NCI-H2081 (cell line): ENCODE measurements around the gene XAF1.
"Not testable (repeated sequence)": the region's sequence is repeated elsewhere in the genome, so short reads cannot be mapped to it uniquely, and the experiment has no call there.

ENCODE experiments used
- DNase-seq, 2 experiments: peaks; one replicate each; lab custom pipeline; 2025; lab: John Stamatoyannopoulos, UW

The XAF1 gene, protein sequence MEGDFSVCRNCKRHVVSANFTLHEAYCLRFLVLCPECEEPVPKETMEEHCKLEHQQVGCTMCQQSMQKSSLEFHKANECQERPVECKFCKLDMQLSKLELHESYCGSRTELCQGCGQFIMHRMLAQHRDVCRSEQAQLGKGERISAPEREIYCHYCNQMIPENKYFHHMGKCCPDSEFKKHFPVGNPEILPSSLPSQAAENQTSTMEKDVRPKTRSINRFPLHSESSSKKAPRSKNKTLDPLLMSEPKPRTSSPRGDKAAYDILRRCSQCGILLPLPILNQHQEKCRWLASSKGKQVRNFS

DNA sequence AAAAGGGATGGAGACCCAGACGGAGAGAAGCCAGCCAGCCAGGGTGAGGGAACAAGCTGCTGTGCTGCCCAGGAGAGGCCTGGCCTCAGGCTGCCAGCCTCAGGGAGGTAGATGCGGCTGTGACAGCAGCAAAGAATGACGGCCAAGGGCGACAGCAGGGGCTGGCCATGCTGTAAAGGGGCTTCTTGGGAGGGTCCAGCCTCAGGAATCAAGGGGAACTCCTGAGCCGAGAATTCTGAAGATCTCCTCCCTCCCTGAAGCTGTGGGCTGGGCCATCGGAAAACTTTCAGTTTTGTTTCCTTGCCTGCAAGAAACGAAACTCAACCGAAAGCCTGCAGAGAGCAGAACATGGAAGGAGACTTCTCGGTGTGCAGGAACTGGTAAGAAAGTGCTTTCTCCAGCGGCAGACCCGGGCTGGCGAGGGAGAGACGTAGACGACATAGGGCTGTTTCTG lies at the start of gene XAF1:
XAF1 (plus strand) TSS at position 316 of the 454 bp plus-strand sequence; CDS start at position 349, 33 bp downstream.
- no peak for DNase-seq

DNA sequence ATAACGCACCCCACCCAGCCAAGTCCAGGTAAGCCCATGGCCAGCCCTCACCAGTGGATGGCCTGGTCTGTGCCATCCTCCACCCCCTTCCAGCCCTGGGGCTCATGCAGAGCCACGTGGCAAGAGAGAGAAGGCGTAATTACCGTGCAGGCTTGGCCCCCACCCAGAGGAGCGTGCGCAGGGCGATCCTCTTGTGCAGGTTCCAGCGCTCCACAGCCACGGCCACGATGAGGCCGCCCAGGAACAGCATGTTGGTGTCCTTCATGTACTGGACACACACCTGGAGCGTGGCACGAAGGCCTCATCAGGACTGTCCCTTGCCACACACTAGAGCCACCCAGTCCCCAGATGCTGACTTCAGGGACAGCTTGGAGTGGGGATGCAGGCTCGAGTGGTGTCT lies 49.3 kb upstream of the XAF1 start:
- no peak for DNase-seq

DNA sequence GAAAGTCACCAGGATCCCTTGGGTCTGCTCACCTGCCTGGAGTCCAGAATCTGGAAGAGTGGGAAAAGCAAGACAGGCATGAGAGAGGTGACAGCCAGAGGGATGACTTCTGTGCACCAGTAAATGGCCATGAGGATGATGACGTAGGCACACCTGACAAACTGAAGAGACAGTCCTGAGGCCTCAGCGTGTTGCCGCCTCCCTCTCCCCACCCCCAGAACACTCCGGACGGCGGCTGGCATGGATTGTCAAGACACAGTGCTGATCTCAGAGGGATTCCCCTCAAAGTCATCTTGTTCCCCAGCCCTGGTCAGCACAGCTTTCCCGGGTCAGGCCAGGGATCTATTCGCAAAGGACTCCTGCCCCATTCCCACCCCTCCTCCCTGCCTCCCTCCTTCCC lies 48.9 kb upstream of the XAF1 start:
- DNase-seq: no peak

DNA sequence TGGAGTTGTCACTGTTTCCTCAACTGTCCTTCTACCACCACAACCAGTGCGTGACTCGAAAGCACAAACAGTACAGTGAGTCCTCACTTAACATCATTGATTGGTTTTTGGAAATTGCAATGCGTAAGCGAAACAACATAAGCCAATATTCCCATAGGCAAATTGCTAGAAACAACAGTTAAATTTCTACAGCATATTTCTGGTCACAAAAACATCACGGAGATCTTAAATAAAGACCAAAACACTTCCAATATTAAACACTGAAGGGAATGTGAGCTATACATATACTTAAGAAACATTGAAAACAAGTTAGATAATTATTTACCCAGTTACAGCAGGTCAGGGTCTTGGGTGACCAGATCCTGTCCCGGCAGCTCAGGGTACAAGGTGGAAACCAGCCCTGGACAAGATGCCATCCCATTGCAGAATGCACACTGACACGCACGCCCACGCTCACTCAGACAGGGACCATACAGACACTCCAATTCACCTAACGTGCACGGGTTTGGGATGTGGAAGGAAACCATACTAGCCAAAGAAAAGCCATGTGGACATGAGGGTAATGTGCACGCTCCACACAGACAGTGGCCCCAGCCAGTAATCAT lies 47.4 kb upstream of the XAF1 start:
- DNase-seq: no peak

DNA sequence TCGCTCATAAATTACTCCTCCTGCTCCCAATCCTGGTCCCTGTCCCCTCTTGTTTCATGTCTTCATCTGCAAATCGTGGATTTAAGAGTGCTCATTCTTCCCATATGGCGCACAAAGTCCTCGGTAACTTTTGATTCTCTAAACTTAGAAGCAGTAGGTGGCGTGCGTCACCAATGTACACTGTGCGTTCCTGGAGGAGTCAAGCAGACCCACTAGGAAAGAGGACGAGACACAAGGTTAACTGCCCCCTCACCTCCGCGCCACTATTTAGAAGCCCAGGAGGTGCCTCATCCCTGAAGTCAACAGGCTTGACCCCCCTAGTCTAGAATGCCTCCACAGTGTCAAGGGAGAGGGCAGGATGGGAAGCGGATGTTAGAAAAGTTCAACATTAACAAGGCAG lies 45.5 kb upstream of the XAF1 start:
- DNase-seq: no peak

DNA sequence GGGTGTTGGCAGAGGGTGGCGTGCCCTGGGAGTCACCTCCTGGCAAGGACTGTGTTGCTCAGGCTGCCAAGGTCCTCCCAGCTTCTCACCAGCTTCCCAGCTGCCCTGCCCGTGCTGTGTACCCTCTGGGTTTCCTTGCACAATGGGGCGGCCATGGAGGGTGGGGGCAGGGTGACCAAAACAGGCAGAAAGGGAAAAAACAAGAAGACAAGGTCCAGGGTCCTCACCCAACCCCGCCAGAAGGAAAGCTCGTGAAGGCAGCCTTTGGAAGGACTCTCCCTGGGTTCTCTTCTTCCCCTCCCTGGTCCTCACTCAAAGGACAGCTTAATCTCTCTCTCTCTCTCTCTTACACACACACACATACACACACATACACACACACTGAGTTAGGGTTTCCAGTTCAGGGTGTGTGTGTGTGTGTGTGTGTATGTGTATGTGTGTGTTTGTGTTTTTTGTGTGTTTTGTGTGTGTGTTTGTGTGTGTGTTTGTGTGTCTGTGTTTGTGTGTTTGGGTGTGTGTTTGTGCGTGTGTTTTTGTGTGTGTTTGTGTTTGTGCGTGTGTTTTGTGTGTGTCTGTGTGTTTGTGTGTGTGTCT lies 44.7 kb upstream of the XAF1 start:
- no peak for DNase-seq

DNA sequence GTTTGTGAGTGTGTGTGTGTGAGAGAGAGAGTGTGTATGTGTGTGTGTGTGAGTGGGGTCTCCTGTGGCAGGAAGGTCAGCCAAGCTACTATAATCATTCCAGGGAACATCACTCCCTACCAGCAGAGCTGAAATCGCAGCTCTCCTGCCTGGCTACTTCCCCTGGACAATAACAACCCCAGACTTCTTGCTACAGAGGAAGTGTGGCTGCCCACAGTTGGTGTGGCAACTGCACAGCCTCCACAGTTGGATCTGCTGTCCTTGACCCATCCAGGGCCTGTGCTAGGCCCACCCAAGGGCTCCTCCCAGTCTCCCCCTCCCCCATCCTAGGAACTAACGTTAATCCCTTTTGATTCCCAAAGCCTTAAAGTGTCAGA lies 44.2 kb upstream of the XAF1 start:
- DNase-seq: no peak

DNA sequence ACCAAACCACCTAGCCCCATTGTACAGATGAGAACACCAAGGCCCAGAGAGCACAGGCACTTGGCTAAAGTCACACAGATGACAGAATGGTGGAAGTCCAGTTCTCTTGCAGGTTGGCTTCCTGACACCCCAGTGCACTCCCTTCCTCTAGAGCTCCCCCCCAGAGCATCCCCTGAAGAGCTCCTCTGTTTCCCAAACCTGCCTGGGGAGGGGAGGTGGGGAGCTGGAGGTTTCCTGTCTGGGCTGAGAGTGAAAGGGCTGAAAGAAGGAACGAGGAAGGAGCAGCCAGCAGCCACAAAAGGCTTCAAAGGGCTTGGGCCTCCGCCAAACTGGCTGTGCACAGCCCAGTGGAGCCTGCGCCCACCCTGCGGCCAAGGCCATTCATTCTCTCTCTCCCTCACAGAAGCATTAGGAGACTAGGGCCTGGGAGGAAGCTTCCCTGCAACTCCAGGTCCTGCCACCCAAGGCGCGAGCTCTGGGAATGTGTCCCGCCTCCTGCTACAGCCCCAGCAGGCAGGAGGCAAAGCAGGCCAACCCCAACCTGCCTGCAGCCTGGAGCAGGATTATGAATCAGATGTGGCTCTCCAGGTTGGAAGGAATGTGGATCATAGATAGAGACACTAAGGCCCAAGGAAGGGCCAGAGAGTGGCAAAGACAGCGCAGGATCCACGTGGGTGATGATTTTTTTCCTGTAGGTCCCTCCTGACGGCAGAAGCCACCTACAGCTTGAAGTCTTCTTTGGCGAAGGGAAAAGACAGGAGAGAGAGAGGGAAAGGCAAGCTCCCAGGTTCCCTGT lies 43.6 kb upstream of the XAF1 start:
- no peak for DNase-seq

DNA sequence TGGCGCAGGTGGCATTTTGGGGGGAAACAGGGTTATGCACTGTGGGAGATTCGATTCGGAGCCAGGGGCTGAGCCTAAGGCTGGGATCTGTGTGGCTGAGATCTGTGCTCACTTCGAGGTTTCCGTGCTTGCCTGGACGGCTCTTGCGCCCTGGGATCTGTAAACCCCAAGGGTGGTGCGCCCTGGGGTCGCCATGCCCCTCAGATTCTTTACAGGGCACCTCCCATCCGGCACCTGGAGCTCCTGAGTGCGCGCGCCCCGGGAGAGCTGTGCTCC lies 43.1 kb upstream of the XAF1 start:
- DNase-seq: no peak

DNA sequence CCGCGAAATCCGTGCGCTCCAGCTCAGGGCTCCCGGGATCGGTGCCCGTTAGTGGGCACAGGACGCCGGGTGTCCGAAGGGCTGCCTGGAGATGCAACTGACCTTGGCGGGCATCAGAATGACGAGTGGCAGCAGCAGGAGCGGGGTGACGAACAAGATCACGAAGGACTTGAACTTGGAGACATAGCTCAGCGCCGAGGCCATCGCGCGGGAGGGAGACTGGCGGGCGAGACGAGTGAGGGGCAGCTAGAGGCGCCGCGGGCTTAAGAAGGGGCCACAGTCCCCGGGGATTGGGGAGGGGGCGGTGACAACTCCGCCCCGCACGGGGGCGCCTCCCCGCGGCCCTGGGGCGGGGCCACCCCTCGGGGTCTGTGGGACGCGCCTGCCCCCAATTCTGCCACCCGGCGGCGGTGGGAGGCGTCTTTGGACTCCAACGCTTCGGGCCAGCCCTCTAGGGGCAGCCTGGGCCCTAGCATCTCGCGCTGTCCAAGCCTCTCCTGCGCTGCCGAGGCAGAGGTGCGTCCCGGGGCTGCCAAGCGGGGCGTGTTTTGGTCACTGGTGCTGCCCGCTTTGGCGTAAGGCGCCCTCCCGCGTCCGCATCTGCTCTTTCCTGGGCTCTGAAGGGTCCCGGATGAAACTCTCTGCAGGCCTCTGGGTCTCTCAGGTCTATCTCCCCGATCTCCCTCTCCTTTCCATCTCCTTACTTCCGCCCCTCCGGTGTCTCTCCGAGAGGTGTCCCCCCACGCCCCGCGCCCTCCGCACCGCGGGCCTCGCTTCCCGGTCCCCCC lies 42.5 kb upstream of the XAF1 start, which contains the start of gene SLC13A5:
SLC13A5 (minus strand) TSS at position 240 of the 788 bp plus-strand sequence; CDS start at position 204, 36 bp downstream.
- DNase-seq: no peak

DNA sequence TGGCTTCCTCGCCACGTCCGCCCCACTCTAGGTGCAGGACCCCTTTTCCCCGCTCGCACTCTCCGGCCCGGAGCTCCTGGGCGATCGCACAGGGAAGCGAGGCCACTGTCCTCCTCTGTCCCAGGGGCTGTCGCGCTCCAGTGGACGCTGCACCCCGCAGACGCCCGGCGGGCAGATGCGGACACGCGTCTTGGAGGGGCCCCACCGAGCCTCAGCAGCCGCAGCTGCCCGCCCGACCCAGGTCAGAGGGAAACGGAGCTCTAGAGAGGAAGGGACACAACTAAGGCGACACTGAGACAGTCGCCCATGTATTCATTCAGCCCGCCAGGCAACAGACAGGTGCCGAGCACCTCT lies 42.0 kb upstream of the XAF1 start:
- no peak for DNase-seq

DNA sequence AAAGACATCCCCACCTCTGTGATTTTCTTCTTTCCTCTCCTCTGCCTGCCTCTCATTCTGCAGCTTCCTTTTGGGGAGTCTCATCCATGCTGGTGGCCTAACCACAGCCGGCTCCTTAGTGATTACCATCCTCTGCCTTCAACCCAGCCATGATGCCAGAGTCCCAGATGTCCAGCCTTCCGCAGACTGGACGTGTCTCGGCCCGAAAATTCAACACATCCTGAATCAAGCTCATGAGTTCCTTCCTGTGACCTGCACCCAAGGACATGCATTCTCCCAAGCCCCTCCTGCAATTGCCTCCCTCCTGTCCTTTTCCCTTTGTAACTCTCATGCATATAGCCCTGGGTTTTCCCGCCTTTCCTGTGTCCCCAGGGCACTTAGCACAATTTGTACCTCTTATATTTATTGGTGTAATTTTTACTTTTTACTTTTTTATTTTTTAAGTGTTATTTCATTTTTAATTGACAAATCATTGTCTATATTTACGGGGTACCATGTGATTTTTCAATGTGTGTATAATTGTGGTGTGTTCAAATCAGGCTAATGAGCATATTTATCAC lies 41.5 kb upstream of the XAF1 start:
- no peak for DNase-seq

DNA sequence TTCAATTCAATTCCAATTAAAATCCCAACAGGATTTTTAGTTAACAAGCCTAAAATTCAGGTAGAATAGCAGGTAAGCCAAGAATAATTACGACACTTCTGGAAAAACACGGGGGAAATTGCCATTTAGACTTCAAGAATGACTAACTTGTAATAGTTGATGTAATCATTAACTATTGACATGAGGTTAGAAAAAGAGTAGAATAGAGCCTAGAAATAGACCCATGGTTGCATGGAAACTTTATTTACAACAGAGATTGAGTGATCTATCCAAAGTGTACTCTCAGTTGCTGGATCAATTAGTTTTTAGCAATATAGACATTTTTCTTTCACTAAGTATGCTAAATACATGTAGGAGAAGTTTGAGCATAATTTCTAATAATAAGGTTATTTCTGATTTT lies 39.1 kb upstream of the XAF1 start:
- DNase-seq: no peak

DNA sequence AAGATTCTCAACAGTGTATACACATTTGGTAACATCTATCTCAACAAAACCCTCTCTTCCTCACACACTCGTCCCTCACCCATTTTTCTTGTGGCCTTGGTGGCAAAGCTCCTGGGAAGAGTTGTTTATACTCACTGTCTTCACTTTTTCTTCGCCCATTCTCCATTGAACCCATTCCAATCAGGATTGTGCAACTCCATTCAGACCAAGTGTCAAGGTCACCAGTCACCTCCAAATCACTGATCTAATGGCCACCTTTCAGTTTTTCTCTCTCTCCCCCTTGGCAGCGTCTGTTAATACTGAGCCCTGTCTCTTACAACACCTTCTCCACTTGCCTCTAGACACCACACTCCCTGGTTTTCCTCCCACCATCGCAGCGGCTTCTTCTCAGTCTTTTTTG lies 34.1 kb upstream of the XAF1 start:
- no peak for DNase-seq

DNA sequence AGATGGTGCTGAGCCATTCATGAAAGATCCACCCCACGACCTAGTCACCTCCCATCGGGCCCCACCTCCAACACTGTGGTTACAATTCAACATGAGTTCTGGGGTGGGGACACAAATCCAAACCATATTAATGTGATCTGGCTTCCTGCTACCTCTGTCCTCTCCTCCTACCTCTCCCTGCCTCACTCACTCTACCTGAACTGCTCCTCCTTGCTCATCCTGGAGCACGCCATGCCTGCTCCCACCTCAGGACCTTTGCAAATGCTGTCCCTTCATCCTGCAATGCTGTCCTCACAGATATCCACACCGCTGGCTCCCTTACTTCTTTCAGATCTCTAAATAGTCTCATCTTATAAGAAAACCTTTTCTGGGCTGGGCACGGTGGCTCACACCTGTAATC lies 31.8 kb upstream of the XAF1 start:
- no peak for DNase-seq

DNA sequence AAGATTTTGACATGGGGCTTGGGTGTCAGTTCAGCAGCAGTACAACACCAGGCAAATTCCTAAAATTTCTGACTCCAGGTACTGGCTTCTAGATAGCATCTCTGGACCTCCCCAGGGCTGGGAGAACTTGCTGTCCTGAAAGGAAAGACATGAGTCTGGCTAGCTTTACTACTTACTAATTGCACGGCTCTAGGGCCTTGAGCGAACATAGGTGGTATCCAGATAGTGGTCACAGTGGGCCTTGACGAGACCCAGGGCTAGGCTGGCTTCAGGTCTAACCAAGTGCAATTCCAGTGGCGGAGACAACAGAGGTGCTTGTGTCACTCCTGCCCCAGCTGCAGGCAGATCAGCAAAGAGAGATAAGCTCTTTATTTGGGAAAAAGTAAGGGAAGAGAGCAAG lies 26.3 kb upstream of the XAF1 start:
- no peak for DNase-seq

DNA sequence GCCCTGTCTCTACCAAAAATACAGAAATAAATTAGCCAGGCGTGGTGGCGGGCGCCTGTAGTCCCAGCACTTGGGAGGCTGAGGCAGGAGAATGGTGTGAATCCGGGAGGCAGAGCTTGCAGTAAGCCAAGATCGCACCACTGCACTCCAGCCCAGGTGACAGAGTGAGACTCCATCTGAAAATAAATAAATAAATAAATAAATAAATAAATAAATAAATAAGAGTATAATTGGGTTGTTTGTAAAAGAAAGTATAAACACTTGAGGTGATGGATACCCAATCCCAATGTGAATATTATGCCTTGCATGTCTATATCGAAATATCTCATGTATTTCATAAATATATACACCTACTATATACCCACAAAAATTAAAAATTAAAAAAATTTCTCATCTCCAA lies 9.2 kb upstream of the XAF1 start:
- not testable (repeated sequence) for DNase-seq

DNA sequence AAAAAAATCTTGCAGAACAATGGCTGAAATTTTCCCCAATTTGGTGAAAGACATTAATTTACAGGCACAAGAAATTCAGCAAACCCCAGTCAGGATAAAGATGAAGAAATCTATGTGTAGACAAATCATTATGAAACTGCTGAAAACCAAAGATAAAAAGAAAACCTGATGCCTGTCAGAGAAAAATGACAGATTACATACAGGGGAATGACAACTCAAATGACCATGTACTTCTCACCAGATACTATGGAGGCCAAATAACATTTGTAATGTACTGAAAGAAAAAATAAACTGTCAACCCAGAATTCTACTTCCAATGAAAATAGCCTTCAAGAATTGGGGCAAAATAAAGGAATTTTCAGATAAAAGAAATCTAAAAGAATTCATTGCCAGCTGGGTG lies 7.2 kb upstream of the XAF1 start:
- DNase-seq: no peak

DNA sequence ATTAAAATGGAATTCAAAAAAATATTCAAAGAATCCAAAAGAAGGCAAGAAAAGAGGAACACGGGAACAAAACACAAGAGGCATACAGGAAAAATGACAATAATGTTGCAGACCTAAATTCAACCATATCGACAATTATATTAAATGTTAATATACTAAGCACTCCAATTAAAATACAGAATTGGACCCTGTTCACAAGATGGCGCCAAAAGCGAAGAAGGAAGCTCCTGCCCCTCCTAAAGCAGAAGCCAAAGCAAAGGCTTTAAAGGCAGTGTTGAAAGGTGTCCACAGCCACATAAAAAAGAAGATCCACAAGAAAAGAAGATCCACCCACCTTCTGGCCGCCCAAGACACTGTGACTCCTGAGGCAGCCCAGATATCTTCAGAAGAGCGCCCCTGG lies 6.3 kb upstream of the XAF1 start:
- no peak for DNase-seq

DNA sequence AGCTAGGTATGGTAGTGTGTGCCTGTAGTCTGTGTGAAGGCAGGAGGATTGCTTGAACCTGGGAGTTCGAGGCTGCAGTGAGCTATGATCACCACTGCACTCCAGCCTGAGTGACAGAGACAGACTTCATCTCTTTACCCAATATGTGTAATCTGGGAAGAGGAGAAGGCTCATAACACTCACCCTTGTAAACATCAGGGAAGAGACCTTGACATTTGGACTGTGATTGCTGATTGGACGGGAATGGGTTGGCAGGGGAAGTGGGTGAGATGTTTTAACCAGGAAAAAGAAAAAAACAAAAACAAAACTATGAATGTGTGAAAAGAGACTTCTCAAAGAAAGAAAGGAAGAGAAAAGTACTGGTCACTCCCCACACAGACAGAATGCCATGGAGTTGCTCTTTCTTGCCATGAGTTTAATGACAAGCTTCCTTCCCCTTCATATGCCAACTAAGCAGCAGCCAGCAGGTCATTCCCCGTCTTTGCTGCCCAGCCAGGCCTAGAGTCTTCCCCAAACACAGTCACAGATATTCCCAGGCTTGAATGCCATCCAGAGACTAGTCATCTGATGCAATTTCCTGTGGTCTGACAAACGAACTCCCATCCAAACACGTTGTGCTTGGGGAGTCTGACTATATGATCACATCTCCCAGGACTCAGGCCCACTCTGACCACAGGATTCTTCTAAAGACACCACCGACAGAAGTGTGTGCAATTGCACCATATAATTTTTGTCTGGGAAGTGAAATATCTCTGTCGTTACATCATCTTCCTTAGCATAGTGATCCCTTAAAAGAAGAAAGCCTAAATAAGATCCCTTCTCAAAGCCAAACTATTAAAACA lies 3.6 kb upstream of the XAF1 start:
- no peak for DNase-seq

DNA sequence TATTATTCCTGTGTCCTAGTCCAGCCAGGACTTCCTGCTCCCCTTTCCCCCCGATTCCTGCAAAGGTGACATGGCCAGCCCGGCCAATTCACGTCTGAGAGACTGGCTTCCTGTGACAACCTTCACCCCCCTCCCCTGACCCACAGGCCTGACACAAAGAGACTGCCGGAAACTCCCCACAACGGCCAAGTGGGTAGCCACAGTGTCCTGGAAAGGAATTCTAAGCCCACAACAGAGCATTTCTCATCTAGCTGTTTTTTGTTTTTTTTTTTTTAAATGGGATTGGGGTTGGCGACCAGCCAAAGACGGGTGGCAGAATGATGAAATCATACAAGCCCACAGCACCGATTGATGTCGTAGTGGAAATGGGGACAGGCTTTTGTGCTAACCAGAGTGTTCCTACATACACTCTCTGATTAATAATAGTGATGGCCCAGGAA lies 2.8 kb upstream of the XAF1 start:
- no peak for DNase-seq
